ENCODE data around the gene NDUFB2. TPM values are rescaled to one million over a fixed set of nuclear protein-coding genes. Genes with fewer than 3 reads are reported as not detected.

The NDUFB2 gene
- total RNA-seq, 2 experiments from 2014 or later = 73.7 to 84.4 TPM

DNA sequence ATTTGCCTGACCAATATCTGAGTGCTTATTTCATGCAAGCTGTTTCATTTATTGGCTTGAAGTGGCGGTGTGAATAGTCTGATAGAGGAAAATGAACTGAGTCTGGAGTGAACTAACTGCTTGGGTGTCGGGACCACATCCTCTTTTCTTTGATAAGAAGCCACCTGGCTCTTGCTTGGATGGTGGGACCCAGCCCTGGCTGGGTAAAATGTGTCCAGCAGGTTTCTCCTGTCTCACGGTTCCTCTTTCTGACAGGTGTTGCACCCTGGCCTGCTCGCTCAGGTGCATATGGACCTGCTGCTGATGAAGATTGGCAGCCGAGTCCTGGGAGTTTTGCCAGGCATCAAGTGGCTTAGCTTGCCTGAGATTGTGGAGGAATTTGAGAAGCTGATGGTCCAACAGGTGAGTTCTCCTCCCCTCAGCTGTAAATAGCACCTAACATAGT is 22.1 kb upstream of the NDUFB2 start:
- H3K36me3 ChIP-seq (ENCODE audit: insufficient read depth, low read length) = peaks cover 14% of the 10 kb centered on the region
- no peaks in the 10 kb centered on the region for H3K9me3 Mint-ChIP-seq
- DNase-seq = peak in 1 of 14 experiments; percentile 25
- peaks cover 29% of the 10 kb centered on the region for H3K4me1 ChIP-seq (ENCODE audit: insufficient read depth, low read length)
- no peak overlapping the region for H3K4me3 ChIP-seq (ENCODE audit: low read length)
- TF ChIP-seq, protein P1, sequence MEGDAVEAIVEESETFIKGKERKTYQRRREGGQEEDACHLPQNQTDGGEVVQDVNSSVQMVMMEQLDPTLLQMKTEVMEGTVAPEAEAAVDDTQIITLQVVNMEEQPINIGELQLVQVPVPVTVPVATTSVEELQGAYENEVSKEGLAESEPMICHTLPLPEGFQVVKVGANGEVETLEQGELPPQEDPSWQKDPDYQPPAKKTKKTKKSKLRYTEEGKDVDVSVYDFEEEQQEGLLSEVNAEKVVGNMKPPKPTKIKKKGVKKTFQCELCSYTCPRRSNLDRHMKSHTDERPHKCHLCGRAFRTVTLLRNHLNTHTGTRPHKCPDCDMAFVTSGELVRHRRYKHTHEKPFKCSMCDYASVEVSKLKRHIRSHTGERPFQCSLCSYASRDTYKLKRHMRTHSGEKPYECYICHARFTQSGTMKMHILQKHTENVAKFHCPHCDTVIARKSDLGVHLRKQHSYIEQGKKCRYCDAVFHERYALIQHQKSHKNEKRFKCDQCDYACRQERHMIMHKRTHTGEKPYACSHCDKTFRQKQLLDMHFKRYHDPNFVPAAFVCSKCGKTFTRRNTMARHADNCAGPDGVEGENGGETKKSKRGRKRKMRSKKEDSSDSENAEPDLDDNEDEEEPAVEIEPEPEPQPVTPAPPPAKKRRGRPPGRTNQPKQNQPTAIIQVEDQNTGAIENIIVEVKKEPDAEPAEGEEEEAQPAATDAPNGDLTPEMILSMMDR (IDR thresholded peaks at IDR 0.05) = no peak
- no peak for ATAC-seq (ENCODE audit: poor library complexity)
- no peaks in the 10 kb centered on the region for H3K27me3 Mint-ChIP-seq
- H3K9me3 ChIP-seq (ENCODE audit: control insufficient read depth in 1 of 2, insufficient read depth in 1 of 2, low read length in 2 of 2) = no peaks in the 10 kb centered on the region
- POLR2A ChIA-PET = interaction anchor here (0.8 to 2.7 kb wide), 5 partner anchors 22 to 340 kb away, joined by 3 to 20 read pairs (median 7); partner anchors contain the start of genes MRPS33 and NDUFB2
- H3K4me1 Mint-ChIP-seq (ENCODE audit: low read depth) = peaks cover 32% of the 10 kb centered on the region
- no peak overlapping the region for H3K27ac ChIP-seq (ENCODE audit: low read depth in 1 of 2, low read length in 2 of 2)
- peak overlapping the region; percentile 85 for H3K4me3 Mint-ChIP-seq
- CTCF ChIA-PET = no interaction called here
- H3K27ac Mint-ChIP-seq = peak overlapping the region; percentile 90
- intact Hi-C loops (cut with DNase I, micrococcal nuclease) = loop anchor here in 1 of 2 experiments (5.0 kb wide), 4 partner anchors 197 to 343 kb away; partner anchors contain the start of genes BRAF, MKRN1 and RAB19
- no peaks in the 10 kb centered on the region for H3K27me3 ChIP-seq (ENCODE audit: control insufficient read depth in 1 of 2, insufficient read depth in 2 of 2, low read length in 2 of 2)
- peaks cover 41% of the 10 kb centered on the region for H3K36me3 Mint-ChIP-seq (ENCODE audit: low read depth)

- DNase-seq = peak in 4 of 14 experiments; percentile 12 to 41 (median 23)
- Mint-ChIP-seq H3K36me3 (ENCODE audit: low read depth) (peaks cover 46% of the 10 kb centered on the region), H3K27me3 (no peaks in the 10 kb centered on the region), H3K27ac (peak overlapping the region; percentile 90), H3K4me1 (ENCODE audit: low read depth) (peaks cover 32% of the 10 kb centered on the region), H3K4me3 (peak overlapping the region; percentile 85), H3K9me3 (no peaks in the 10 kb centered on the region)
- H3K36me3 ChIP-seq (ENCODE audit: insufficient read depth, low read length) = peaks cover 19% of the 10 kb centered on the region
- TF ChIP-seq, protein P1 (IDR thresholded peaks at IDR 0.05) = no peak
- H3K4me1 ChIP-seq (ENCODE audit: insufficient read depth, low read length) = peaks cover 29% of the 10 kb centered on the region
- H3K9me3 ChIP-seq (ENCODE audit: control insufficient read depth in 1 of 2, insufficient read depth in 1 of 2, low read length in 2 of 2) = no peaks in the 10 kb centered on the region
- ChIA-PET CTCF (no interaction called here), POLR2A (interaction anchor here (0.8 to 2.7 kb wide), 4 partner anchors 21 to 339 kb away, joined by 3 to 20 read pairs (median 12); partner anchors contain the start of genes MRPS33 and NDUFB2)
- no peak for ATAC-seq (ENCODE audit: poor library complexity)
- no peaks in the 10 kb centered on the region for H3K27me3 ChIP-seq (ENCODE audit: control insufficient read depth in 1 of 2, insufficient read depth in 2 of 2, low read length in 2 of 2)
- no peak overlapping the region for H3K27ac ChIP-seq (ENCODE audit: low read depth in 1 of 2, low read length in 2 of 2)
- intact Hi-C loops (cut with DNase I, micrococcal nuclease) = loop anchor here in 1 of 2 experiments (5.0 kb wide), 4 partner anchors 198 to 342 kb away; partner anchors contain the start of genes BRAF, MKRN1 and RAB19
- H3K4me3 ChIP-seq (ENCODE audit: low read length) = no peak overlapping the region
Measured at GRCh38 chr7:140674899-140675701, 21.4 kb upstream of the NDUFB2 start.

DNA sequence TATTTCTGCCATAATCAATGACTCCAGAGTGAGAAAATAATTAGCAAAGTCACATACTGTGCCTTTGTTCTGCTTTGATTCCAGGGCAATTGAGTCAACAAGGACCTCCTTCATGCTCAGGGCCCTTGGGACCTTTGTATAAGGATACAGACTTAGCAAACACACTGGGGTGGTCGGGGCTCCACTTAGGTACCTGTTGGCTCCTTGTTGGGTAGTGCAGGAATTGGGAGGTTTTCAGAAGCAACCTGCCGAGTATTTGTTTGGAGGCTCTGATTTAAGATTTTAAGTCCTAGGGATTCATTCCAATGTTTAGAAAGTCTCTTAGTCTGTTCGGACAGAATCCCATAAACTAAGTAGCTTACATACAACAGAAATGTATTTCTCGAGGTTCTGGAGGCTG is 20.8 kb upstream of the NDUFB2 start:
- H3K4me1 ChIP-seq (ENCODE audit: insufficient read depth, low read length) = peaks cover 29% of the 10 kb centered on the region
- H3K36me3 ChIP-seq (ENCODE audit: insufficient read depth, low read length) = peaks cover 25% of the 10 kb centered on the region
- TF ChIP-seq, protein P1 (IDR thresholded peaks at IDR 0.05) = no peak
- Mint-ChIP-seq H3K4me3 (peak overlapping the region; percentile 60), H3K36me3 (ENCODE audit: low read depth) (peaks cover 53% of the 10 kb centered on the region), H3K27ac (peak overlapping the region; percentile 90), H3K9me3 (no peaks in the 10 kb centered on the region), H3K4me1 (ENCODE audit: low read depth) (peaks cover 32% of the 10 kb centered on the region), H3K27me3 (no peaks in the 10 kb centered on the region)
- no peak overlapping the region for H3K4me3 ChIP-seq (ENCODE audit: low read length)
- no peaks in the 10 kb centered on the region for H3K27me3 ChIP-seq (ENCODE audit: control insufficient read depth in 1 of 2, insufficient read depth in 2 of 2, low read length in 2 of 2)
- ChIA-PET POLR2A (interaction anchor here (1.2 kb wide), 1 partner anchor 21 kb away, joined by 4 read pairs; the partner anchor contains the start of gene NDUFB2), CTCF (no interaction called here)
- H3K9me3 ChIP-seq (ENCODE audit: control insufficient read depth in 1 of 2, insufficient read depth in 1 of 2, low read length in 2 of 2) = no peaks in the 10 kb centered on the region
- intact Hi-C loops (cut with DNase I, micrococcal nuclease) = no loop called here
- no peak for DNase-seq
- ATAC-seq (ENCODE audit: poor library complexity) = no peak
- H3K27ac ChIP-seq (ENCODE audit: low read depth in 1 of 2, low read length in 2 of 2) = no peak overlapping the region
